ENCODE measurements around the gene STAU1. TPM values are rescaled to one million over a fixed set of nuclear protein-coding genes. Genes with fewer than 3 reads are reported as not detected.
"Not testable (repeated sequence)": the region's sequence is repeated elsewhere in the genome, so short reads cannot be mapped to it uniquely, and the experiment has no call there.

Gene STAU1
- total RNA-seq, 1 experiment from 2014 or later: 147 TPM

GRCh38 chr20:49219091-49219923, 31.2 kb upstream of the STAU1 start, which contains the start of gene DDX27:
DDX27 (plus strand) TSS chr20:49219416; CDS start chr20:49219449, 33 bp downstream.
- peaks cover 14% of the 10 kb centered on the region for H3K4me1 Mint-ChIP-seq (ENCODE audit: low read depth, unreplicated experiment)
- peak within 1 kb of the TSS; percentile 95 for H3K4me3 Mint-ChIP-seq (ENCODE audit: low read depth, unreplicated experiment)

GRCh38 chr20:49218739-49219090, 30.6 kb upstream of the STAU1 start:
- H3K27me3 Mint-ChIP-seq (ENCODE audit: unreplicated experiment); H3K9me3 Mint-ChIP-seq (ENCODE audit: low read depth, unreplicated experiment); DNase-seq: not testable (repeated sequence)
- Mint-ChIP-seq H3K36me3 (ENCODE audit: insufficient read depth, unreplicated experiment) (peaks cover 45% of the 10 kb centered on the region), H3K4me3 (ENCODE audit: low read depth, unreplicated experiment) (peak overlapping the region; percentile 95), H3K27ac (ENCODE audit: unreplicated experiment) (peak overlapping the region; percentile 96), H3K4me1 (ENCODE audit: low read depth, unreplicated experiment) (peaks cover 14% of the 10 kb centered on the region)
- TSS peak; percentile 99 for BruUV-seq (replicated peaks)
- intact Hi-C loops (cut with micrococcal nuclease; ENCODE audit: unreplicated experiment): loop anchor here (2.0 kb wide), 1 partner anchor 32 kb away; no protein-coding TSS in a partner anchor
- CTCF ChIA-PET: interaction anchor here (0.6 to 1.3 kb wide), 13 partner anchors 10 to 1470 kb away, joined by 3 to 14 read pairs (median 6); no protein-coding TSS in a partner anchor

More at GRCh38 chr20:49219091-49219923, 31.2 kb upstream of the STAU1 start, which contains the start of gene DDX27:
- TF ChIP-seq CTCF (IDR thresholded peaks at IDR 0.05; ENCODE audit: unreplicated experiment): no peak
- Mint-ChIP-seq H3K9me3 (ENCODE audit: low read depth, unreplicated experiment) (no peaks in the 10 kb centered on the region), H3K36me3 (ENCODE audit: insufficient read depth, unreplicated experiment) (peaks cover 51% of the 10 kb centered on the region), H3K27ac (ENCODE audit: unreplicated experiment) (peak within 1 kb of the TSS; percentile 96), H3K27me3 (ENCODE audit: unreplicated experiment) (no peaks in the 10 kb centered on the region)
- BruUV-seq (replicated peaks): TSS peak; percentile 76
- intact Hi-C loops (cut with micrococcal nuclease; ENCODE audit: unreplicated experiment): loop anchor here (2.0 kb wide), 1 partner anchor 33 kb away; no protein-coding TSS in a partner anchor
- CTCF ChIA-PET: interaction anchor here (0.6 to 1.3 kb wide), 14 partner anchors 9 to 1470 kb away, joined by 3 to 14 read pairs (median 6); partner anchors contain the start of gene STAU1
- DNase-seq: peak; percentile 99

GRCh38 chr20:49216991-49217578, 29.0 kb upstream of the STAU1 start:
- CTCF ChIA-PET: interaction anchor here (0.6 to 2.8 kb wide), 15 partner anchors 10 to 560 kb away, joined by 3 to 36 read pairs (median 4); partner anchors contain the start of gene CSE1L
- peak; percentile 99 for DNase-seq
- peaks cover 32% of the 10 kb centered on the region for H3K36me3 Mint-ChIP-seq (ENCODE audit: insufficient read depth, unreplicated experiment)
- H3K4me1 Mint-ChIP-seq (ENCODE audit: low read depth, unreplicated experiment): peaks cover 14% of the 10 kb centered on the region
- peak overlapping the region; percentile 18 for H3K4me3 Mint-ChIP-seq (ENCODE audit: low read depth, unreplicated experiment)
- H3K9me3 Mint-ChIP-seq (ENCODE audit: low read depth, unreplicated experiment): no peaks in the 10 kb centered on the region
- TF ChIP-seq CTCF (IDR thresholded peaks at IDR 0.05; ENCODE audit: unreplicated experiment): peak; percentile 99
- H3K27me3 Mint-ChIP-seq (ENCODE audit: unreplicated experiment): no peaks in the 10 kb centered on the region
- H3K27ac Mint-ChIP-seq (ENCODE audit: unreplicated experiment): no peak overlapping the region
- no TSS peak for BruUV-seq (replicated peaks)
- intact Hi-C loops (cut with micrococcal nuclease; ENCODE audit: unreplicated experiment): loop anchor here (1.0 kb wide), 1 partner anchor 84 kb away; no protein-coding TSS in a partner anchor

- no TSS peak for BruUV-seq (replicated peaks)
- peaks cover 3% of the 10 kb centered on the region for H3K9me3 Mint-ChIP-seq (ENCODE audit: low read depth, unreplicated experiment)
- TF ChIP-seq CTCF (IDR thresholded peaks at IDR 0.05; ENCODE audit: unreplicated experiment): no peak
- H3K36me3 Mint-ChIP-seq (ENCODE audit: insufficient read depth, unreplicated experiment): peaks cover 15% of the 10 kb centered on the region
- intact Hi-C loops (cut with micrococcal nuclease; ENCODE audit: unreplicated experiment): no loop called here
- no peaks in the 10 kb centered on the region for H3K27me3 Mint-ChIP-seq (ENCODE audit: unreplicated experiment)
- DNase-seq: no peak
- H3K27ac Mint-ChIP-seq (ENCODE audit: unreplicated experiment): no peak overlapping the region
- CTCF ChIA-PET: interaction anchor here (1.1 to 1.2 kb wide), 2 partner anchors 20 to 24 kb away, joined by 4 to 6 read pairs; no protein-coding TSS in a partner anchor
- H3K4me1 Mint-ChIP-seq (ENCODE audit: low read depth, unreplicated experiment): peaks cover 4% of the 10 kb centered on the region
- H3K4me3 Mint-ChIP-seq (ENCODE audit: low read depth, unreplicated experiment): no peak overlapping the region
These were observed 27.1 kb upstream of the STAU1 start for GRCh38 chr20:49215232-49215631.
